Fibroblast of mammary gland (primary cell): ENCODE data around the gene RPS15A.

ENCODE experiments used
- DNase-seq: peaks from one replicate; pipeline ENCODE4 v3.0.0-alpha.2; 2010; ENCODE audit warnings: low read depth
- H3K4me3 ChIP-seq: 2 replicates; pipeline ENCODE4 v1.5.1; 2011; ENCODE audit warnings: low read depth, mild to moderate bottlenecking, low read length, moderate library complexity; ENCODE audit not compliant: control insufficient read depth
- TF ChIP-seq, protein P1 (sequence below): conservative IDR thresholded peaks from 2 replicates; pipeline ENCODE4 v1.5.1; 2011; ENCODE audit warnings: low read depth, low read length, inconsistent platforms; ENCODE audit not compliant: control insufficient read depth, insufficient read depth

The RPS15A gene

DNA sequence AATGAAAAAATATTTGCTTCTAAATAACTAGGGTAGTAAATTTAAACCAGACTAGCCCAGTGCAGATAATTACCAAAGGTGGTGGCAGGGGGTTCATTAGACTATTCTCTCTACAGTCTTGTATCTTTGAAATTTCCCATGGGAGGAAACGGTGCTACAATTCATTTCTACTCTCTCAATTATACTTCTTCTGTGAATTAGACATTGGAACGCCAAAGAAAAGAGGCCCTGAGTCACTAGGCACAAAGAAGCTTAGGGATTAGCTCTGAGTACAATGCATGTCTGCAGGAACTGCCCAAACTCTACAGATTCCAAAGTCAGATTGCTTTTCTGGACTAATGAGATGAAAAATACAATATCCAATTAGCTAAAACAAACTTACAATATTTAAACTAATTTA lies 41.9 kb upstream of the RPS15A start:
- no peak for DNase-seq
- TF ChIP-seq, protein P1, sequence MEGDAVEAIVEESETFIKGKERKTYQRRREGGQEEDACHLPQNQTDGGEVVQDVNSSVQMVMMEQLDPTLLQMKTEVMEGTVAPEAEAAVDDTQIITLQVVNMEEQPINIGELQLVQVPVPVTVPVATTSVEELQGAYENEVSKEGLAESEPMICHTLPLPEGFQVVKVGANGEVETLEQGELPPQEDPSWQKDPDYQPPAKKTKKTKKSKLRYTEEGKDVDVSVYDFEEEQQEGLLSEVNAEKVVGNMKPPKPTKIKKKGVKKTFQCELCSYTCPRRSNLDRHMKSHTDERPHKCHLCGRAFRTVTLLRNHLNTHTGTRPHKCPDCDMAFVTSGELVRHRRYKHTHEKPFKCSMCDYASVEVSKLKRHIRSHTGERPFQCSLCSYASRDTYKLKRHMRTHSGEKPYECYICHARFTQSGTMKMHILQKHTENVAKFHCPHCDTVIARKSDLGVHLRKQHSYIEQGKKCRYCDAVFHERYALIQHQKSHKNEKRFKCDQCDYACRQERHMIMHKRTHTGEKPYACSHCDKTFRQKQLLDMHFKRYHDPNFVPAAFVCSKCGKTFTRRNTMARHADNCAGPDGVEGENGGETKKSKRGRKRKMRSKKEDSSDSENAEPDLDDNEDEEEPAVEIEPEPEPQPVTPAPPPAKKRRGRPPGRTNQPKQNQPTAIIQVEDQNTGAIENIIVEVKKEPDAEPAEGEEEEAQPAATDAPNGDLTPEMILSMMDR, result no peak
- H3K4me3 ChIP-seq, result no peak overlapping the region

DNA sequence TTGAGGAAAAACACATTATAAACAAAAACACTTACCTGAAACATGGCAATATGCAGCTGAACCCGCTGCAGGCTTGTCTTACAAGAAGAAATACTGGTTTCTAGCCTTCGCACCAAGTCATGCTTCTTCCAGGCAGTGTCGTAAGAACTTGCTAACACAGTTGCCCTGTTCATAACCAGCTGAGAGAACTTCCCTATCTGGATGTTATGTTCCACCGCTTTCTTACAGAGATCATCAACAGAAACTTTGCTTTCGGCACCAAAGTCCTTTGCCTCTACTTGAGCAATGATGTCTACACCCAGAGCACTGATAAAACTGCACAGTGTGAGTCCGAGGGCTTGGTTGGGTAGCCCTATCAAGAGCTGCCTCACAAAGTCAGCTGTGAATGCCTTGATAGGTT lies 39.1 kb upstream of the RPS15A start:
- no peak overlapping the region for H3K4me3 ChIP-seq
- TF ChIP-seq, protein P1, result no peak
- no peak for DNase-seq

DNA sequence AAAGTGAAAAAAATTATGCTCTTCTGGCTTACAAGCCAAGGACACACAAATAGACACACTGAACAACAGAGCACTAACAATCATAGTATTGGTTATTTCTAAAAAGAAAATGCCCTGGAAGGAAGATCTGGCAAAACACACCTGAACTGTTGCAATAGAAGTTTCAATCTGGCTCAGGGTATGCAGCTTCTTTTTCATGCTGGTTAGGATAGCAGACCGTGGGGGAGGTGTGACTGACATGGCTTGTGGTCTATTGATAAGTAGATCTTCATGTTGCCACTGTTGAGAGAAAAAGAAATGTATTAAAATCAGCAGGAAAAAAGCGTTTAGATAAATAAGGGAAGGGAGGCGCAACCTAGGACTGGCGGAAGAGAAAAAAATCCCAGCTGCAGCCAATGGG lies 37.8 kb upstream of the RPS15A start:
- no peak overlapping the region for H3K4me3 ChIP-seq
- TF ChIP-seq, protein P1, result no peak
- no peak for DNase-seq

DNA sequence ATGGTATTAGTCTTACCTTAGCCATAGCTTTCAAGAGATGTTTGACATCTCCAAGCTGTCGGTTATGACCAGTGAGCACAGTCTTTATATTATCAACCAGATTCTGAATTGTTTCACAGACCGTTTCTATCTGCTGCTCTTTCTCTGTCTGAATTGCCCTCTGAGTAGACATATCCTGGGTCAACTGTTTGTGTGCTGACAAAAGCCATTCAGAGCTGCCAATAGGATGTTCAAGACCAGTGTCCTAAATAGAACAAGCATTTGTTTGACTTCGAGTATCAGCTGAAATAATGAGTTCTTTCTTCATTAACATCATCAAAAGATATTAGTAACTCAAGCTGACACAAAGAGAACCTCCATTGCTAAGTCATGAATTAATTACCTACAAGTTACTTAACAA lies 26.2 kb upstream of the RPS15A start:
- TF ChIP-seq, protein P1, result no peak

DNA sequence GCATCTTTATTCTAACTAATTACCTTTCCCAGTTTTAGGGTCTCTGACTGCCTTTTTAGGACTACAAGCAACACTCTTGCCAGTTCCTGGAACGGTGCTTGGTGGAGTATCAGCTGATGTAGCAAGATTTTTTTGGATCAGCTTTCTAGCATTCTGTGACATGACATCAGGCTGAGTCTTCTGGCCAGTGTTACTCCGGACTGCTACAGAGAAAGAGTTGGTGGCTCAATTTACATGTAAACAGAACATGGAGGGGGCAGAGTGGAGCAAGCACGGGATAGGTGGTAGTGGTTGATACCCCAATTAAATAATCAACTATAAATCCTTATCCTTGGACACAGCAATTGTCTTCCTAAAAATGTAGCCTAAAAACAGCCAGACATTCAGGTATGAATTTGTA lies 21.8 kb upstream of the RPS15A start:
- no peak for DNase-seq
- TF ChIP-seq, protein P1, result no peak

More for the DNA sequence above, 26.2 kb upstream of the RPS15A start:
- no peak overlapping the region for H3K4me3 ChIP-seq
- DNase-seq, result no peak

DNA sequence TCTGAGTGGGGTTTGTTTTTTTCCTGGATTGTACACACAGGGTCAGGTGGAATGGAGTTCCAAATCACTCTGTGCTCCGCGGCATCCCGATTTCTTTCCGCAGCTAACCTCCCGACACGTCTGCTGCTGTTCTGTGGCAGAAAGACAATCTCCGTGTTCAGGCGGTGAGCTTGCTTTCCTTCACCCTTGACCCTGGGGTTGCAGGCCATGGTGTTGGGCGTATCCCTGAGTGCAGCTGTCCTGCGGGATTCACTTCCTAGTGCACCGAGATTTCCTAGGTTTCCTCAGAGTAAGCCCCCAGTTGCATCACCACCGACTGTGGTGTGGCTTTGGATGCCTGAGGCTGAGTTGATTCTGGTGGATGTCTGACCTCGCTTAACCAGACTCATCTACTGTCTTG lies 19.0 kb upstream of the RPS15A start:
- TF ChIP-seq, protein P1, result no peak
- DNase-seq, result no peak
- H3K4me3 ChIP-seq, result no peak overlapping the region

More for the DNA sequence above, 21.8 kb upstream of the RPS15A start:
- H3K4me3 ChIP-seq, result no peak overlapping the region

DNA sequence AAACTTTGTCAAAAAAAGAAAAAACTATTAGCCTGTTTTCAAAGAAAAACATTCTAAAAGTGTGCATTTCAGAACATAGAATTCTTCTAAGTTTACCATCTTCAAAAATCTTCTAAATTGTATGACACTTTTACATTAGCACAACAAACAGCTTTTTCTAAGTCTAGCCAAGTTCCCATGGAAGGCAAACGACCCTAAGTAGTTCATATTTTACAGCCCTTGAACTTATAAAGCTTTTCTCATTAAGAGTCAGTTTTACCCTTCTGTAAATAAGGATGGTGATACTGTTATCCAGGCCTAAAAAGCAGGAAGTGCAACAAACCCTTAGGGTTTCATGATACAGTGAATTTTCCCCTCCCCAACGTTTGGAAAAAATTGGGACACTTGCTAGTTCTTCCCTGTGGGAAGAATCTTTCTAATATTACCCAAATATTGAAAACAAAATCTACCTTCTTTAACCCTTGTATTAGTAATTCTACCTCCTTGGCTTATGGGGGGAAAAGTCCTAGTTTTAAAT lies 15.2 kb upstream of the RPS15A start:
- TF ChIP-seq, protein P1, result no peak
- no peak for DNase-seq
- H3K4me3 ChIP-seq, result no peak overlapping the region
